IPS-15b (cell line): Measurements from ENCODE around the gene GABBR2.

Source experiments
- H3K27me3 ChIP-seq: one replicate; pipeline ENCODE4 v1.6.1; 2013; ENCODE audit warnings: low read length; ENCODE audit not compliant: control insufficient read depth, insufficient read depth
- H3K36me3 ChIP-seq: one replicate; pipeline ENCODE4 v1.6.1; 2013; ENCODE audit warnings: low read length; ENCODE audit not compliant: control insufficient read depth, insufficient read depth
- H3K4me1 ChIP-seq: one replicate; pipeline ENCODE4 v1.6.1; 2013; ENCODE audit warnings: mild to moderate bottlenecking, low read length; ENCODE audit not compliant: control insufficient read depth, insufficient read depth
- H3K4me3 ChIP-seq: one replicate; pipeline ENCODE4 v1.5.1; 2013; ENCODE audit warnings: low read depth, low read length
- H3K9ac ChIP-seq: one replicate; pipeline ENCODE4 v1.6.1; 2013; ENCODE audit warnings: low read depth, mild to moderate bottlenecking, low read length
- H3K9me3 ChIP-seq: one replicate; pipeline ENCODE4 v1.6.1; 2013; ENCODE audit warnings: mild to moderate bottlenecking, low read length; ENCODE audit not compliant: control insufficient read depth, insufficient read depth

The GABBR2 gene

GRCh38 chr9:98641695-98642094, 67.0 kb downstream of the GABBR2 start:
- Histone ChIP-seq H3K4me1 (no peaks in the 10 kb centered on the region), H3K36me3 (no peaks in the 10 kb centered on the region), H3K9me3 (no peaks in the 10 kb centered on the region), H3K4me3 (no peak overlapping the region), H3K27me3 (no peaks in the 10 kb centered on the region), H3K9ac (no peak overlapping the region)

GRCh38 chr9:98640394-98640793, 68.3 kb downstream of the GABBR2 start:
- no peak overlapping the region for H3K4me3 ChIP-seq

GRCh38 chr9:98639133-98639532, 69.6 kb downstream of the GABBR2 start:
- H3K36me3 ChIP-seq = no peaks in the 10 kb centered on the region

More at GRCh38 chr9:98640394-98640793, 68.3 kb downstream of the GABBR2 start:
- Histone ChIP-seq H3K36me3 (no peaks in the 10 kb centered on the region), H3K27me3 (no peaks in the 10 kb centered on the region), H3K4me1 (no peaks in the 10 kb centered on the region), H3K9me3 (no peaks in the 10 kb centered on the region), H3K9ac (no peak overlapping the region)

GRCh38 chr9:98637381-98637780, 71.4 kb downstream of the GABBR2 start:
- Histone ChIP-seq H3K36me3 (no peaks in the 10 kb centered on the region), H3K27me3 (no peaks in the 10 kb centered on the region), H3K4me3 (no peak overlapping the region), H3K9me3 (no peaks in the 10 kb centered on the region), H3K4me1 (no peaks in the 10 kb centered on the region), H3K9ac (no peak overlapping the region)

More at GRCh38 chr9:98639133-98639532, 69.6 kb downstream of the GABBR2 start:
- Histone ChIP-seq H3K4me1 (no peaks in the 10 kb centered on the region), H3K27me3 (no peaks in the 10 kb centered on the region), H3K9me3 (no peaks in the 10 kb centered on the region), H3K9ac (no peak overlapping the region), H3K4me3 (no peak overlapping the region)

- no peaks in the 10 kb centered on the region for H3K4me1 ChIP-seq
- no peaks in the 10 kb centered on the region for H3K9me3 ChIP-seq
- H3K36me3 ChIP-seq = no peaks in the 10 kb centered on the region
- H3K4me3 ChIP-seq = no peak overlapping the region
- no peaks in the 10 kb centered on the region for H3K27me3 ChIP-seq
- no peak overlapping the region for H3K9ac ChIP-seq
Observed at GRCh38 chr9:98635374-98635773, 73.4 kb downstream of the GABBR2 start.

GRCh38 chr9:98634685-98635336, 73.9 kb downstream of the GABBR2 start:
- no peak overlapping the region for H3K4me3 ChIP-seq
- no peak overlapping the region for H3K9ac ChIP-seq
- no peaks in the 10 kb centered on the region for H3K4me1 ChIP-seq
- H3K9me3 ChIP-seq = no peaks in the 10 kb centered on the region
- no peaks in the 10 kb centered on the region for H3K36me3 ChIP-seq
- no peaks in the 10 kb centered on the region for H3K27me3 ChIP-seq

GRCh38 chr9:98632839-98633238, 75.9 kb downstream of the GABBR2 start:
- H3K4me3 ChIP-seq = no peak overlapping the region
- no peaks in the 10 kb centered on the region for H3K36me3 ChIP-seq
- H3K9ac ChIP-seq = no peak overlapping the region
- H3K27me3 ChIP-seq = no peaks in the 10 kb centered on the region
- H3K4me1 ChIP-seq = no peaks in the 10 kb centered on the region
- no peaks in the 10 kb centered on the region for H3K9me3 ChIP-seq

- Histone ChIP-seq H3K27me3 (no peaks in the 10 kb centered on the region), H3K36me3 (no peaks in the 10 kb centered on the region), H3K4me3 (no peak overlapping the region), H3K9ac (no peak overlapping the region), H3K9me3 (no peaks in the 10 kb centered on the region), H3K4me1 (no peaks in the 10 kb centered on the region)
Observed at GRCh38 chr9:98627296-98627695, 81.4 kb downstream of the GABBR2 start.

- Histone ChIP-seq H3K9ac (no peak overlapping the region), H3K36me3 (no peaks in the 10 kb centered on the region)
Observed at GRCh38 chr9:98625728-98626127, 83.0 kb downstream of the GABBR2 start.

GRCh38 chr9:98619788-98620187, 88.9 kb downstream of the GABBR2 start:
- Histone ChIP-seq H3K27me3 (no peaks in the 10 kb centered on the region), H3K9ac (no peak overlapping the region), H3K9me3 (no peaks in the 10 kb centered on the region), H3K4me3 (no peak overlapping the region), H3K36me3 (no peaks in the 10 kb centered on the region), H3K4me1 (no peaks in the 10 kb centered on the region)

More at GRCh38 chr9:98625728-98626127, 83.0 kb downstream of the GABBR2 start:
- Histone ChIP-seq H3K9me3 (no peaks in the 10 kb centered on the region), H3K4me1 (no peaks in the 10 kb centered on the region), H3K4me3 (no peak overlapping the region), H3K27me3 (no peaks in the 10 kb centered on the region)

- Histone ChIP-seq H3K9ac (no peak overlapping the region), H3K27me3 (no peaks in the 10 kb centered on the region), H3K4me1 (no peaks in the 10 kb centered on the region), H3K36me3 (no peaks in the 10 kb centered on the region), H3K9me3 (no peaks in the 10 kb centered on the region), H3K4me3 (no peak overlapping the region)
Observed at GRCh38 chr9:98615633-98616032, 93.1 kb downstream of the GABBR2 start.

- Histone ChIP-seq H3K36me3 (no peaks in the 10 kb centered on the region), H3K4me3 (no peak overlapping the region), H3K9me3 (no peaks in the 10 kb centered on the region), H3K4me1 (no peaks in the 10 kb centered on the region), H3K9ac (no peak overlapping the region), H3K27me3 (no peaks in the 10 kb centered on the region)
Observed at GRCh38 chr9:98614941-98615340, 93.8 kb downstream of the GABBR2 start.
